ENCODE results near the gene QRICH1.

- TF ChIP-seq CTCF (IDR thresholded peaks at IDR 0.05), result no peak
- TF ChIP-seq ZFX (IDR thresholded peaks at IDR 0.05; ENCODE audit: borderline replicate concordance), result no peak
Measured at GRCh38 chr3:49005998-49006397, 87.9 kb downstream of the QRICH1 start.

Data from 22Rv1 (cell line).